ENCODE data around the gene UBIAD1. TPM values are rescaled to one million over a fixed set of nuclear protein-coding genes. Genes with fewer than 3 reads are reported as not detected.

The UBIAD1 gene
- total RNA-seq, 1 donor from 2014 or later = 10.5 TPM

DNA sequence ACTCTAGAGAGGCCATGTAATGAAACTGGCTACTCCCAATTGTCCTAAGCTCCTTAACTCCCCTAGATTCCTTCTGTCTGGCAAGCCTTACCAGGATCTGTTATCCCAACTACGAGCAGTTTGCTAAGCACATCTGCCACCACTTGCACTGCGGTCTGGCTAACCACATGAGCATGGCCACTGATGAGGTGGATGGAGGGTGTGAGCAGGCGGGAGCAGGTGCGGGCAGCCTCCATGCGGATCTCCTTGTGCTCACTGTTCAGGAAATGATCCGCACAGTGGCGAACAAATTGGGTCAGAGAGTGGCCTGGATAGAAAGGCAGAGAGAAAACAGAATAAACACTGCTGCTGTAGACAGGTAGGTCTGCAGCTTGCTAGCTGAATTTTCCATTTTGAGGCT, 34.7 kb upstream of the UBIAD1 start:
- intact Hi-C loops (cut with DNase I) = no loop called here

DNA sequence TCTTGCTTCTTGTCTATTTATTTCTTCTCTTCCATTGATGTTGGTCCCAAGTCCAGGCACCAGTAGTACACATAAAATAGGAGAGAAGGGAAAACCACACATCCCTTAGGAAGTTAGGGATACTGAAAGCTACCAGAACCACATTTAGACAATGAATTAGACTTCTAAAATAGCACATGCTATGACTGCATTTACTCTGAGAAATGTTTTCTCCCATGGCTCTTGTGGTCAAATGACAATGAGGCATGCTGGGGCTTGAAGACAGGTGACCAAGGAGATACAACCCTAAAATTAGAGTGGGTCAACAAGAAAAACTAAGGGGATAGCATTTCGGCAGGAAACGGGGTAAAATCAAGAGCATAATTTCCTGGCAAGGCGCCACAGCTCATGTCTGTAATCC, 27.8 kb upstream of the UBIAD1 start:
- H3K9me3 ChIP-seq = no peaks in the 10 kb centered on the region
- H3K4me3 ChIP-seq = no peak overlapping the region
- intact Hi-C loops (cut with DNase I) = loop anchor here (10.0 kb wide), 1 partner anchor 400 kb away; no protein-coding TSS in a partner anchor
- DNase-seq (no peak), ATAC-seq (no peak)
- H3K4me1 ChIP-seq = no peaks in the 10 kb centered on the region
- peaks cover 86% of the 10 kb centered on the region for H3K36me3 ChIP-seq
- H3K27ac ChIP-seq = no peak overlapping the region
- H3K27me3 ChIP-seq (ENCODE audit: low read depth) = no peaks in the 10 kb centered on the region
- TF ChIP-seq, protein P1, sequence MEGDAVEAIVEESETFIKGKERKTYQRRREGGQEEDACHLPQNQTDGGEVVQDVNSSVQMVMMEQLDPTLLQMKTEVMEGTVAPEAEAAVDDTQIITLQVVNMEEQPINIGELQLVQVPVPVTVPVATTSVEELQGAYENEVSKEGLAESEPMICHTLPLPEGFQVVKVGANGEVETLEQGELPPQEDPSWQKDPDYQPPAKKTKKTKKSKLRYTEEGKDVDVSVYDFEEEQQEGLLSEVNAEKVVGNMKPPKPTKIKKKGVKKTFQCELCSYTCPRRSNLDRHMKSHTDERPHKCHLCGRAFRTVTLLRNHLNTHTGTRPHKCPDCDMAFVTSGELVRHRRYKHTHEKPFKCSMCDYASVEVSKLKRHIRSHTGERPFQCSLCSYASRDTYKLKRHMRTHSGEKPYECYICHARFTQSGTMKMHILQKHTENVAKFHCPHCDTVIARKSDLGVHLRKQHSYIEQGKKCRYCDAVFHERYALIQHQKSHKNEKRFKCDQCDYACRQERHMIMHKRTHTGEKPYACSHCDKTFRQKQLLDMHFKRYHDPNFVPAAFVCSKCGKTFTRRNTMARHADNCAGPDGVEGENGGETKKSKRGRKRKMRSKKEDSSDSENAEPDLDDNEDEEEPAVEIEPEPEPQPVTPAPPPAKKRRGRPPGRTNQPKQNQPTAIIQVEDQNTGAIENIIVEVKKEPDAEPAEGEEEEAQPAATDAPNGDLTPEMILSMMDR (IDR thresholded peaks at IDR 0.05) = no peak

More for the DNA sequence above, 34.7 kb upstream of the UBIAD1 start:
- Histone ChIP-seq H3K4me1 (peaks cover 4% of the 10 kb centered on the region), H3K9me3 (no peaks in the 10 kb centered on the region), H3K27ac (no peak overlapping the region), H3K4me3 (no peak overlapping the region), H3K36me3 (peaks cover 98% of the 10 kb centered on the region), H3K27me3 (ENCODE audit: low read depth) (no peaks in the 10 kb centered on the region)
- ATAC-seq = no peak
- TF ChIP-seq, protein P1 (IDR thresholded peaks at IDR 0.05) = no peak
- DNase-seq = no peak

DNA sequence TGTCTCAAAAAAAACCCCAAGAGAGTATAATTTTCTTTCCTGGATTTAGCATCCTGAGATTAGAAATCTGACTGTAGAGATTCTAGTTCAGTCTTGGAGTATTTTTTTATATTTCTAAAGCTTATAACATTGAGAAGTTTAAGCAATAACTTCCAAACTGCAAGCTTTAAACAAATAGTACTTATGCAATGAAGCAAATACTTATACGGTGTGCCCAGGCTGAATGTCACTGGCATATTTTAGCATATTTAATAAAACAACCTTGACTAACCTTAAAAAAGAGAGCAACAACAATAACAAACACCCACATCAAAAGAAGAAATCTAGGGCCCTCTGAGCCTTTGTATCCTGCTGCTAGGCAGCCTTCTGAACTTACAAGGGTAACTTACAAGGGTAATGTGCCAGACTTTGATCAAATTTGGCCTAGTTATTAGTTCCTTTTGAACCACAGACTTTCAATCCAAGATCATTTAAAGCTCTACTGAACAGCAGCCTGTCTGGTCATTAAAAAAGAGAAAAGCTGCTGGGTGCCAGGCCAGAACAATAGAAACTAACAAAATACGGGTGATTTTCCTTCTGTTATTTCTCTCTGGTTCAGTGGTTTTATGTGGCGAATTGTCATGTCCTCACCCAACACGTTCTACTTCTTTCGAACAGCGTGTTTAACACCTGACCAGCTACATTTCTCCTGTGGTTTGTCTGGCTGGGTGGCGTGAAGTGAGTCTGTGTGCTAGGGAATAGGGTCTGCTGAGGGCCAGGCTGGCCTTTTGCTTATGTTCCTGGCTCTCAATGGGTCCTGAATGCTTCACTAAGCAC, 26.9 kb upstream of the UBIAD1 start:
- intact Hi-C loops (cut with DNase I) = loop anchor here (10.0 kb wide), 1 partner anchor 399 kb away; no protein-coding TSS in a partner anchor
- H3K27ac ChIP-seq = no peak overlapping the region
- no peak for DNase-seq
- H3K4me3 ChIP-seq = no peak overlapping the region
- H3K36me3 ChIP-seq = peaks cover 86% of the 10 kb centered on the region
- H3K9me3 ChIP-seq = no peaks in the 10 kb centered on the region
- TF ChIP-seq, protein P1 (IDR thresholded peaks at IDR 0.05) = no peak
- H3K4me1 ChIP-seq = no peaks in the 10 kb centered on the region
- no peaks in the 10 kb centered on the region for H3K27me3 ChIP-seq (ENCODE audit: low read depth)
- no peak for ATAC-seq

DNA sequence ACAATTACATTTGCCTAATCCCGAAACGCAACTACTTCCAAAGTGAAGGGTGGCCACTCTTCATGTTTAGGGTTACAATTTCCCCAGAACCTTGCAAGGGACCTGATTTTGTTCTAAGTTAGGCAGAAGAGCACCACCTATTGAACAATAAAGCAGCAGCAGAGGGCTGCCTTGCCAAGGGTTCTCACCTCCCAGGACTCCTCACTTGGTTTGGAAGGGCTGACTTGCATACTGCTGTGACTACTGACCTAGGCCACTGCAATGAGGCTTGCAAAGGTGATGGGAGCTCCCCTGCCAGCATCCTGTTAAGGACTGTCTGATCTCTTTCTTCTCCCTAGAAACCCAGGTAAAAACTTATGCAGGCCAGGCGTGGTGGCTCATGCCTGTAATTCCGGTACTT, 24.8 kb upstream of the UBIAD1 start:
- H3K9me3 ChIP-seq = no peaks in the 10 kb centered on the region
- TF ChIP-seq, protein P1 (IDR thresholded peaks at IDR 0.05) = no peak
- ATAC-seq (no peak), DNase-seq (no peak)
- no peaks in the 10 kb centered on the region for H3K27me3 ChIP-seq (ENCODE audit: low read depth)
- no peak overlapping the region for H3K27ac ChIP-seq
- no peaks in the 10 kb centered on the region for H3K4me1 ChIP-seq
- H3K36me3 ChIP-seq = peaks cover 88% of the 10 kb centered on the region
- intact Hi-C loops (cut with DNase I) = loop anchor here (10.0 kb wide), 1 partner anchor 397 kb away; no protein-coding TSS in a partner anchor
- no peak overlapping the region for H3K4me3 ChIP-seq

DNA sequence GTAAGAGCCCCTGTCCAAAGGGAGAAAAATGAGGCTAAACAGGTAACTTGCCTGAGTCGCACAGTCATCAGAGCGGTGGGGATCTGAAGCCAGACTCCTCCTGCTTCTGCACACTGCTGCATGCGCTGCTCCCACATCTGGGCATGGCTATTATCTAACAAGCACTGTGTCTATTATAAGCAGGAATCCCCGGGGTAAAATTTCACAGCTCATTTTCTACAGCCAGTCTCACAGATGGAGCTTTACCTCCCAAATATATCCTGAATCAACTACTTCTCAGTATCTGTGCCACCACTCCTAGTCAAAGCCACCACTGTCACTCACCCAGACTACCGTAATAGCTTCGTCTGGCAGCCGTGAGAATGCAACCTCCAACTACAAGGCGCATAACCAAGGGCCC, 20.5 kb upstream of the UBIAD1 start:
- intact Hi-C loops (cut with DNase I) = no loop called here
- no peaks in the 10 kb centered on the region for H3K4me1 ChIP-seq
- H3K4me3 ChIP-seq = no peak overlapping the region
- TF ChIP-seq, protein P1 (IDR thresholded peaks at IDR 0.05) = no peak
- no peaks in the 10 kb centered on the region for H3K27me3 ChIP-seq (ENCODE audit: low read depth)
- DNase-seq (no peak), ATAC-seq (no peak)
- no peaks in the 10 kb centered on the region for H3K9me3 ChIP-seq
- no peak overlapping the region for H3K27ac ChIP-seq
- H3K36me3 ChIP-seq = peaks cover 91% of the 10 kb centered on the region
